DMS114 treated with DMSO at 0.1 percent for 48 hours (cell line): ENCODE measurements around the gene OGG1.
"Not testable (repeated sequence)": the region's sequence is repeated elsewhere in the genome, so short reads cannot be mapped to it uniquely, and the experiment has no call there.

Source experiments
- DNase-seq: peaks from one replicate; lab custom pipeline; 2025; ENCODE audit not compliant: unreplicated experiment; lab: John Stamatoyannopoulos, UW

OGG1 gene

GRCh38 chr3:9760779-9761505, 11.2 kb downstream of the OGG1 start:
- DNase-seq, result no peak

GRCh38 chr3:9761919-9762318, 12.2 kb downstream of the OGG1 start:
- no peak for DNase-seq

GRCh38 chr3:9762871-9763270, 13.1 kb downstream of the OGG1 start:
- no peak for DNase-seq

- DNase-seq, result no peak
These were observed 16.1 kb downstream of the OGG1 start for GRCh38 chr3:9765865-9766264.

GRCh38 chr3:9767418-9767817, 17.7 kb downstream of the OGG1 start:
- no peak for DNase-seq

DNA sequence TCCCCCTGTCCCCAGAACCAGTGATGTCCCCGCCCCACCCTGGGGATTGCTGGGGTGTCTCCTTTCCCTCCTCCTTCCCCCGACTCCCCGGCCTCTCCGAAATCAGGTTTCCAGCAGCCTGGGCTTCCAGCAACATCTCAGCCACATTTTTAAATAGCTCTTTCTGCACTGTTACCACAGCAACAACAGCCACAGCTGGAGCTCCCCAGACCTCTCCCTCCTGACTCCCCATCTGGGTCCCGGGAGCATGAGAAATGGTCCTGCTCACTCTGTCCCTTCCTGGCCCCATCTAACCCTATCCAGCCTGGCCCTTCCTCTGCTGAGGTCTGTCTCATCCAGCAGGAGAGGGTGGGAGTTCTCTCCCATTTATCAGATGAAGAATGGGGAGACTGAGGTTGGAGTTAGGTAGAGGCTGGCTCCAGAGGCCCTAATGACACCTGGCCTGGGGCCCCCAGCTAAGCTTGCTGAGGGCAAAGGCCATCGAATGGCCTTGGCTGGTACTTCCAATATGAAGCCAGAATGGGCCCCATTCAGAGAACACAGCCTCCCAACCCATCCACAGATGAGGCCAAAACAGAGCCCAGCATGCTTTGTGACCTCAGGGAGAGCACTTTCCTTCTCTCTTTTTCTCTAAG, 18.5 kb downstream of the OGG1 start:
- DNase-seq, result no peak

- DNase-seq, result no peak
These were observed 19.3 kb downstream of the OGG1 start for GRCh38 chr3:9769012-9769411.

DNA sequence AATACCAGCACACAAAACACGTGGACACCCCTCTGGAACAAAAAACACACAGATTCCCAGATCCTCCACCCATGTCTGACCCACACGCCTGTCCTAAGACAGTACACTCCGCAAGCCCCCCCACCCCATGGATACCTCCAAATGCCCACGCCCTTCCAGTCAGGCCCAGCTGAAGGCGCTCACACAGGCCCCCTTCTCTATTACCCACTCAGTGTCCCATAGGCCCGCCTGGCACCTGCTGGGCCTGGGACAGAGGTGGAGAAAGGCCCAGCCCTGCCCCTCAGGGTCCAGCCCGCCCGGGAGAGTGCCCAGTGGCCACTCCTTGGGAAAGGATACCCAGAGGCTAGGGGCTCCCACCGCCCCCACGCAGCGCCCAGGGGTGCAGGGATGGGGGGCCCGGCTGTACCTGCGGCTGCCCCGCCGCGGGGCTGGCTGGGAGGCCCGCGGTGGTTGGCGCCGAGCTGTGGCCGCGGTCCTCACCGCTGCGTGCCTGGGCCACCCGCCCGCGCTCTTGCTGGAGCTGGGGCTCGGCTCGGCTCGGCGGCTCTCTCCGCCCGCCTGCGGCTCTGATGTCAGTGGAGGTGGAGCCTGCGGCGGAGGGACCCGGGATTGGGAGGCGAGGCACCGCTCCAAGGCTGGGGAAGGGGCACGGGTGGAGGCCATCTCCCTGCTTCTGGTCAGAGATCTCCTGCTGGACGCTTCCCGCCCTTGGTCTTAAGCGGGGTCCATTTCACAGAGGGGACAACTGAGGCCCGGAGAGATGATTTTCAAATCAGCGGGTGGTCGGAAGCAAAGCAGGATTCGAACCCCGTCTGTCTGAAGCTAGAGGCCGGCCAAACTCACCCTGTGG, 19.9 kb downstream of the OGG1 start, which contains the start of gene CAMK1:
Gene CAMK1, minus strand, starts transcription at position 522 of the 850 bp plus-strand sequence. CDS start 2,198 bp downstream, outside the sequence.
- no peak for DNase-seq

GRCh38 chr3:9770276-9770812, 20.6 kb downstream of the OGG1 start:
- no peak for DNase-seq

GRCh38 chr3:9771007-9771406, 21.3 kb downstream of the OGG1 start:
- not testable (repeated sequence) for DNase-seq

DNA sequence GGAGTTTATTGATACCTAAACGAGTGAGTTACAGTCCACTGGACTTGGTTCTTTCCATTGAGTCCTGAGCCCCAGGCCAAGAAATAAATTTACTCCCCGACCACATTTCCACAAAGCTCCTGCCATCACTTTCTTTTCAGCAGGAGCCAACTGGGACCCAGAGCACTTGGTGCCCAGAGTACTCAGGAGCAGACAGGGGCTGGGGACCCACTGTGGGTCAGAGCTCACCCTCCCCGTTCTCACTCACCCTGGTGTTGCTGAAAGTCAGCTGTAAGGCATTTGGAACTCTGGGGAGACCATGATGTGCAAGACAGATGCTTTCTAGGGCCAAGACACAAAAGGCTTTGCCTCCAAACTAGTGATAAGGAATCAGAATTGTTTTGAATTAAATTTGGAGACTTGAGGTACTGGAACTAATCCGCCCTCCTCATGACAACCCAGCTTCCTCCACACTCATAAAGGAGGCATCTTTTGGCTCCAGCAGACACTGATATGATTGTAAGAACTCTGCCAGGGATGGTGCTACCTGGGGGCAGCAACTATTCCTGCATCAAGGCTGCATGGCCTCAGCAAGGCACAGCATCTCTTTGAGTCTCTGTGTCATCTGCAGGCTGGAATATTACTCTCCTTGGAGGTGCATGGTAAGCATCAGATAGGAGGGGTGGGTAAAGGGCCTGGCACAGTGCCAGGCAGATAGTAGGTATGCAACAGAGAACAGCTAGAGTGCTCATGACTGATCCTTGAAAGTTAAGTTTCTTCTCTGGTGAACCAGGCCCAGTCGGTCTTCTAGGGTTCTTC, 27.3 kb downstream of the OGG1 start:
- DNase-seq, result no peak

DNA sequence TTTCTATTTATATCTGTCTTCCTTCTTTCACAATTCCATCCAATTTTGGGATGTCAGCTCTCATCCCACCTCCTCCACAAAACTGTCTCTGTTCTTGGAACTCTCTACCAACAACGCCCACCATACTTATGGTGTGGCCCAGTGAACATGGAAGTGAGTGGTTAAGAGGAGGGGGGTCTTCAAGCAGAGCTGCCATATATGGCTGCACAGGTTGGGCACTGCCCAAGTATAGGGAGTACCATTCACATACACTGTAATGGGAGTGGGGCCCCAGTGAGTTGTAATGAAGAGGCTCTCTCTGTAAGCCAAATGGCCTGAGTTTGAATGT, 27.9 kb downstream of the OGG1 start:
- no peak for DNase-seq

DNA sequence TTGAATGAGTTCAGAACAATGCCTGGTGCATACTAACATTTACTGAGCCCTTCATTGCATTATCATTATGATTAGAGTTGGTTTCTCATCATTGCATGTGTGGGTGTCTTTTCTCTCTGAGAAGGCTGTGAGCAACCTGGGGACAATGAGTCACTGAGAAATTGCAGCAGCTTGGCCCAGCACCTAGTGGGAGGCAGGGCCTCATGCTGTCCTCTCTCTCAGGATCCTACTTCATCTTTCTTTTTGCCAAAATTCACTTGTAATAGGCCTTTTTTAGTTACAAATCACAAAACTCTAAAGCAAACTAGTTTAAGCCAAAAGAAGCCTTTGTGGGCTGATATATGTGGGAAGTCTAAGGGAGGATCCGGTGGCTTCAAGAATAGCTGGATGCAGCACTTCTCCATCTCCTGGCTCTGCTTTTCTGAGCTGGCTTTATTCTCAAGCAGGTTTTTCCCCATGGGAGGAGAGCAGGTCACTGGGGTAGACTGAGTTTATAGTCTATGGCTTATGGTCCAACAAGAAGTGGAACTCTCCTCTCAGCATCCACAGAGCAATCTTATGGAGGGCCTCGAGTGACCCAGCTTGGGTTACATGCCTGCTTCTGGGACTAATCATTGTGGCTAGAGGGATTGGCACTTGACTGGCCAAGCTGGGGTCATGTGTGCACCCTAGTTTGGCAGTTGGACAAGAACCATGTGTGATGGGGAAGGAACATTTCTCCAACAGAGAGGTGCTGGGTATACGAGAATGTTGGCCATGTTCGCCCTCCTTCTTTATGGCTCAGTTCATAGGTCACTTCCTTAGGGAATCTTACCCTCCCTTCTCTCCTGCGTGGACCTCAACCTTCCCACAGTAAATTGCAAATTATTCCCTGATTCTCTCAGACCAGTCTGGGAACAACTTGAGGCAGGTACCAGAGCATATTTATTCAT, 28.7 kb downstream of the OGG1 start:
- no peak for DNase-seq

DNA sequence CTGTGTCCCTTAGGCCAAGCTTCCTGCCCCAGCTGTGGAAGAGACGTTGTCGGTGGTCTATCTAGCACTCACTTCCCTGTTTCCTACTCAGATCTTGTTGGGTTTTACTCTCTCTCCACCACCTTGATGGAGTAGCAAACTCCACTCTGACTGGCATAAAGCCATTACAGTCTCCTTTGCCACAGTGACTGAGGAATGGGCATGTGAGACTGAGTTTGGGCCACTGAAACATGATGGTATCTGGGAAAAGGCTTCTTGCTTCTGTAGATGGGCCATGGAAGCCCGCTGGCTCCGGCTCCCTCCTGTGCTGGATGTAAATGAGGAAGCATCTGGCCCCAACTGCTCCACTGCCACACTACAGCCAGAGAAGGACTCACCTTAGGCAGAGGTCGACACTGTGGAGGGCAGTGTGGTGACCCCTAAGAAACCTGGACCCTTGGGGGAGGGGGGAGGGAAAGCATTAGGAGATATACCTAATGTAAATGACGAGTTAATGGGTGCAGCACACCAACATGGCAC, 29.4 kb downstream of the OGG1 start:
- DNase-seq, result no peak

DNA sequence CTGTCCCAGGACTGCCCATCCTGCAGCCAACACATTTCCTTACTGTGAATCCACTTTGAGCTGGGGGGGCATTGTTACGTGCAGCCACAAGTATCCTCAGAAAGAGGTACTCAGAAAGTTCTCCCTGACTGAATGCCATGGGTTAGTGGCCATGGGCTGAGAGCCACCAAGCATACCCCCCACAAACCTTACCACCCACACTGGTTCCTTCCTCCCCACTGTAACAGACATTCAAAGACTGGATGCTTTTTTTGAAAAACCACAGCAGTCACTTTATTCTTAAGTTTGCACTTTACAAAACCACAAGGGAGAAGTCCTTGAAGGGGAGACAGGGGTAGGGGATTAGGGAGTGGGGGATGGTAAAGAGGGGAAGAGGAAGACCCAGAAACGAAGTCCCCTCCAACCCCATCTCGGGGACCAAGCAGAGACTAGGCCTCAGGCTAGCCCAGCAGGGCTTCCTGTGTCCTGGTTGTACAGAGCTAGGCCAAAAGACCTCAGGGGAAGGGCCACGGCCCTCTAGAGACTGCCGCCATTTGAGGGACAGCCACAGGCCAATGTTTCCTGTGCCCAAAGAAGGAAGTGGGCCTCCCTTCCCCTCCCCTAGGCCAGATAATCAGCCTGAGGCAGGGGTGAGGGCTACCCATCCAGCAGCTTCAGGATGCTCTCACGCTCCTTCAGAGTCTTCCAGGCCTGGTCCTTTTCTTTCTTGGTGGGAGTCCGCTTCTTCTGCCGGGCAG, 30.1 kb downstream of the OGG1 start:
- DNase-seq, result no peak

- no peak for DNase-seq
These were observed 30.7 kb downstream of the OGG1 start for GRCh38 chr3:9780458-9780812.

DNA sequence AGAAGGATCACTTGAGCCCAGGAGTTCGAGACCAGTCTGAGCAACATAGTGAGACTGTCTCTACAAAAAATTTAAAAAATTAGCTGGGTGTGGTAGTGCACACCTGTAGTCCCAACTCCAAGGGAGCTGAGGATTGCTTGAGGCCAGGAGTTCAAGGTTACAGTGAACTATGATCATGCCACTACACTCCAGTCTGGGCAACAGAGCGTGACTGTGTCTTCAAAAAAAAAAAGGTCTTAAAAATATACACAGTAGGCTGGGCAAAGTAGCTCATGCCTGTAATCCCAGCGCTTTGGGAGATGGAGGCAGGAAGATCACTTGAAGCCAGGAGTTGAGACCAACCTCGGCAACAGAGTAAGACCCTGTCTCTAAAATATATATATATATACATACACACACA, 31.2 kb downstream of the OGG1 start:
- no peak for DNase-seq

DNA sequence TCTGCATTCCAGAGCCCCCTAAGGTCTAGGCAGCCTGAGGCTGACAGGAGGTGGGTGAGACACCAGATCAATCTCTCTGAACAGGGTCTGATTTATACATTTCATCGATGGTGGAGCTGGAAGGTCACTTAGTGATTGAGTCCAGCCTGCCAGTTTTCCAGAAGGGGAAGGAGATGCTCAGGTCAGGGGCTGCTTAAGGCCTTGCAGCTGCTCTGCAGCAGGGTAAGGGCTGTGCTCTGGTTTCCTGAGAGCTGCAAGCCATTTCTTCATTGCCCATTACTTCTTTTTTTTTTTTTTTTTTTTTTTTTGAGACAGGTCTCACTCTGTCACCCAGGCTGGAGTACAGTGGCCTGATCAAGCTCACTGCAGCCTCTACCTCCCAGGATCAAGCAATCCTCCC, 31.8 kb downstream of the OGG1 start:
- no peak for DNase-seq
